COR-L47 (cell line): Measurements from ENCODE around the gene PLEKHG3.

Source experiments
- DNase-seq: peaks from one replicate; lab custom pipeline; 2025; lab: John Stamatoyannopoulos, UW

Gene PLEKHG3

GRCh38 chr14:64784006-64784405 lies 79.8 kb downstream of the PLEKHG3 start:
- no peak for DNase-seq

GRCh38 chr14:64786296-64787149 lies 82.3 kb downstream of the PLEKHG3 start:
- no peak for DNase-seq

GRCh38 chr14:64787619-64788018 lies 83.4 kb downstream of the PLEKHG3 start:
- no peak for DNase-seq

- DNase-seq, result no peak
Measured at GRCh38 chr14:64788706-64789105, 84.5 kb downstream of the PLEKHG3 start.

GRCh38 chr14:64789696-64790095 lies 85.5 kb downstream of the PLEKHG3 start:
- no peak for DNase-seq

GRCh38 chr14:64790478-64790877 lies 86.3 kb downstream of the PLEKHG3 start:
- no peak for DNase-seq

GRCh38 chr14:64792231-64792630 lies 88.0 kb downstream of the PLEKHG3 start:
- no peak for DNase-seq

- DNase-seq, result no peak
Measured at GRCh38 chr14:64792871-64793560, 88.8 kb downstream of the PLEKHG3 start.

- no peak for DNase-seq
Measured at GRCh38 chr14:64795211-64795610, 91.0 kb downstream of the PLEKHG3 start.

- no peak for DNase-seq
Measured at GRCh38 chr14:64795921-64796320, 91.7 kb downstream of the PLEKHG3 start.

GRCh38 chr14:64796369-64796768 lies 92.1 kb downstream of the PLEKHG3 start:
- no peak for DNase-seq

- no peak for DNase-seq
Measured at GRCh38 chr14:64799555-64799954, 95.3 kb downstream of the PLEKHG3 start.
